C4-2B (cell line): ENCODE data around the gene MTERF2.
A peak's percentile ranks its signal among the peaks of the same experiment; 100 is the strongest.

Source experiments
- CTCF ChIP-seq: fragments of 450-650 bp; conservative IDR thresholded peaks from 2 replicates; pipeline ENCODE4 v1.5.1; 2017; ENCODE audit warnings: mild to moderate bottlenecking
- ZFX ChIP-seq: fragments of 450-650 bp; IDR thresholded peaks from 2 replicates; pipeline ENCODE4 v1.6.1; 2017

GRCh38 chr12:106956048-106956578 lies 30.8 kb downstream of the MTERF2 start:
- TF ChIP-seq CTCF (peak; percentile 27), ZFX (no peak; the same call in 1 of the 2 replicates)
